Esophagus muscularis mucosa (tissue), 4 donors: Measurements from ENCODE around the gene WDR27.

Experiments used
- CTCF ChIP-seq, 3 experiments: fragments of 200-600 bp in 2 of 3; fragments of 450-650 bp in 1 of 3; sonication (generic) in 2 of 3; IDR thresholded peaks; one replicate each; pipeline ENCODE4 v1.5.1; 2017 to 2019; ENCODE audit warnings: antibody characterized with exemption in 3 of 3, mild to moderate bottlenecking in 2 of 3, moderate library complexity in 1 of 3
- EP300 ChIP-seq: sonication (generic); formaldehyde crosslinking; IDR thresholded peaks from one replicate; pipeline ENCODE4 v1.6.1; 2017; ENCODE audit warnings: antibody characterized with exemption
- POLR2A ChIP-seq: fragments of 450-650 bp; IDR thresholded peaks from one replicate; pipeline ENCODE4 v1.6.1; 2017; ENCODE audit warnings: antibody characterized with exemption, moderate library complexity, mild to moderate bottlenecking, low read depth
- POLR2AphosphoS5 ChIP-seq, 2 donors: sonication (generic); formaldehyde crosslinking; IDR thresholded peaks; one replicate each; pipeline ENCODE4 v1.6.1; 2017; ENCODE audit warnings: antibody characterized with exemption in 2 of 2

GRCh38 chr6:169701954-169702839 is at the start of gene WDR27, which contains the start of gene C6orf120:
- peak; percentile 98 to 99 for TF ChIP-seq POLR2AphosphoS5 (IDR thresholded peaks at IDR 0.05)
- TF ChIP-seq CTCF (IDR thresholded peaks at IDR 0.05) = peak in 1 of 3 experiments; percentile 15
- TF ChIP-seq EP300 = no peak
- TF ChIP-seq POLR2A = peak; percentile 82
